GM21423 (cell line): ENCODE measurements around the gene ARHGEF10L.

Source experiments
- ATAC-seq: cut with Tn5 transposase; IDR thresholded peaks from one replicate; pipeline ENCODE4 v1.9.1; 2021; ENCODE audit warnings: mild to moderate bottlenecking, moderate library complexity; ENCODE audit not compliant: unreplicated experiment

ARHGEF10L gene

DNA sequence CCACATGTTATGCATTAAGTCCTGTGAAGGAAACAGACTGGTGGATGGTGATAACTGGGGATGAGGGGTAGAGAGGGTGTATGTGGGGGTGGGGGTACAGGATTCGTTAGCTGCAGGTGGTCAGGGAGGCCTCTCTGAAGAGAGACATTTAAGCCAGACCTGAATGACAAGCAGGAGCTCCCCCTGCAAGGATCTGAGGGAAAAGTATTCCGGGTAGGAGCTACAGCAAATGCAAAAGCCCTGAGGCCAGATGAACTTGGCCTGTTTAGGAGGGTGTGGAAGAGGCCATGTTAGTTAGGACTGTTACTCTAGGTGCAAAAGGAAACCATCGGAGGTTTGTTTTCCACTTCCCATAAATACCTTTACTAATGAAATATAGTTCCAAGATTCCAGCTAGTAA, 9.9 kb downstream of the ARHGEF10L start:
- no peak for ATAC-seq

GRCh38 chr1:17550729-17551584, 11.5 kb downstream of the ARHGEF10L start:
- ATAC-seq, result no peak

- ATAC-seq, result no peak
These were observed 12.3 kb downstream of the ARHGEF10L start for GRCh38 chr1:17551755-17552234.

- no peak for ATAC-seq
These were observed 14.6 kb downstream of the ARHGEF10L start for GRCh38 chr1:17553975-17554700.

DNA sequence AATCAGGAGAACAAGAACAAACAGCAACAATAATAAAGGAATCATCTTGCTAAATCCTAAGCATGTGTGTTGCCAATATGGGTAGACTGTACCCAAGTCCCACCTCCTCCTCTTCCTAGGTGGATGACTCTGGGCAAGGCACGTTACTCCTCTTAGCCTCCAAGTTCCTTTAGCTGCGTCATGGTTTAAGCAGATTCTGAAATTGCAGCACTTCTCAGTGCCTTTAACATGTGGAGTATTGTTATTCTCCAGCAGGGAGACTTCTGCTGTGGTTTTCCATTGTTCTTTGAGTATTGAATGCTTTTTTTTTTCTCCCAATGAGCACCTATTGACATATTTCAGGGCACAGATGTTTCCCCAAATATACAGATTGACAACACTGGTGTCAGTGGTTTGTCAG, 15.5 kb downstream of the ARHGEF10L start:
- ATAC-seq, result no peak

DNA sequence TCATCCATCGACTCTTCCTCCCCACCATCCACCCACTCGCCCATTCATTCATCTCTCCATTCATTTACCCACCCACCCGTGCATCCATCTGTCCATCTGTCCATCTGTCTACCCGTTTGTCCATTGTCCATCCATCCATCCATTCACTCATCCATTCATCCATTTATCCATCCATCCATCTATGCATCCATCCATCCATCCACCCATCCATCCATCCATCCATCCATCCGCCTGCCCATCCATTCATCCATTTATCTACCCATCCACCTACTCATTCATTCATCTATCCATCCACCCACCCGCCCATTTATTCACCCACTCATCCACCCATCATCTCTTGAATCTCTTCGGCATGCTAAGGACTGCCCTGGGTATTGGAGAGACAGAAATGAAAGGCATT, 18.5 kb downstream of the ARHGEF10L start:
- ATAC-seq, result no peak

- ATAC-seq, result no peak
These were observed 19.0 kb downstream of the ARHGEF10L start for GRCh38 chr1:17558541-17558940.

- ATAC-seq, result no peak
These were observed 19.6 kb downstream of the ARHGEF10L start for GRCh38 chr1:17558954-17559614.

DNA sequence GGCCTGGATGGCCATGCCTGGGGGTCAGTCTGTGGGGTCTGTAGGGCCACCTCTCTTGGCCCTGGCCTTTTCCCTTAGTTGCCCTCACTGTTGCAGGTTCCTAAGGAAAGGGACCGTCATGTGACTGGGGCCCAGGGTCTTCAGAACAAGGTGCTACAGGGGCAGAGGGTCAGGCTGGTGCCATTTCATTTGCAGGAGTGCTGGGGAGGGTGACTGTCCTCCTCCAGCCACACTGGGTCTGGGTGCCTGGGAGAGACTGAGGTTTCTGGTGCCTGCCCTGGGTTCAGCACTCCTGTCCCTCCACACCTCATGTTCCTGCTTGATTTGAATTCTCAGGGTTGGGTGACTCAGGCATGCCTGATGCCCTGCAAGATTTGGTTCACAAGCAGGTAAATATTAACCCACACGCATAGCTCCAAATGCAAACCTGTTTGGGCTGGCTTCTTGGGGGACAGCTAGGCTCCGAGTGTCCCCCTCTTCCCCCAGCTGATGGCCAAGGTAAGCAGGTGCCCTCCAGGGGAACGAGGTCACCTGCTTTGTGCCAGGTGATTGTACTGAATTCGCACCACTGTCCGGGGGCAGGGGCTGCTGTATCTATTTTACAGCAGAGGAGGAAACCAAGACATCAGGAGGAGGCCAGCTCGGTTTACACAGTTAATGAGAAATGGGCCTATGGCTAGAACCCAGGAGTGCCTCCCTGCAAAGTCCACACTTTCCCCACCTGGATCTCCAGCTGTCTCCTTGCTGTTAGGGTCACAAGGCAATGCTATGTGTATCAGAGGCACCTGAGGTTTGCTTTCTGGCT, 20.3 kb downstream of the ARHGEF10L start:
- no peak for ATAC-seq

DNA sequence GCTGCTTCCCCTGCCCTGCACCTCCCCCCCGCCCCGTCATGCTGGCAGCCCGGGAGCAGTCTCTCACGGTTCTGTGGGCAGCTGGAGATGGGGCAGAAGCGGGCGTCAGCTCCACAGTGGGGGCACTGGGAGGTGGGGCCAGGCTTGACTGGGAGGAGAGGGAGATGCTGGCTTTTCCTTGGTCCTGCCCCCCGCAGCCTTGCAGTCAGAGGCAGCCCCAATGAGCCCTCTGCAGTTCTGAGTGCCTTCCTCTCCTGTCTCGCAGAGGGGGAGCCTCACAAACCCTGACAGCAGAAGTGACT, 21.7 kb downstream of the ARHGEF10L start:
- ATAC-seq, result no peak

DNA sequence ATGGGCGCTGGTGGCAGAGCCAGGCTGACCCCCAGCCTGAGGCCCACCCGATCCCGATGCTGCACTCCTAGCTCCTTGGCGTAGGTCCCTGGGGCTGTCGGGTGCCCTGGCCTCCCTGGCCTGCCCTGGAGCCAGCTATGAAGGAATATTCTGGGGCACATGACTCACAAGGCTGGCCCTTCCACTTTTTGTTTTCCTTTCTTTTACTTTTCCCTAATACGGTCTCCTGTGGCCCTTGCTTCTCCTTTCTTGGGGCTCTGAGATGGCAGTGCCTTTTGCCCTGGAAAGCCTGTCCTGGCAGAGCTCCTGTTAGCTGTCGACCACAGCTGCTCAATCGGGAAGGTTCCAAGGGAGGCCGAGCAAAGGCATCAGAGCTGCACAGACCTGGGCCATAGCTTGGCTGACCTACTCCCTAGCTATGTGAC, 22.1 kb downstream of the ARHGEF10L start:
- ATAC-seq, result no peak

- ATAC-seq, result no peak
These were observed 22.9 kb downstream of the ARHGEF10L start for GRCh38 chr1:17562375-17562774.

DNA sequence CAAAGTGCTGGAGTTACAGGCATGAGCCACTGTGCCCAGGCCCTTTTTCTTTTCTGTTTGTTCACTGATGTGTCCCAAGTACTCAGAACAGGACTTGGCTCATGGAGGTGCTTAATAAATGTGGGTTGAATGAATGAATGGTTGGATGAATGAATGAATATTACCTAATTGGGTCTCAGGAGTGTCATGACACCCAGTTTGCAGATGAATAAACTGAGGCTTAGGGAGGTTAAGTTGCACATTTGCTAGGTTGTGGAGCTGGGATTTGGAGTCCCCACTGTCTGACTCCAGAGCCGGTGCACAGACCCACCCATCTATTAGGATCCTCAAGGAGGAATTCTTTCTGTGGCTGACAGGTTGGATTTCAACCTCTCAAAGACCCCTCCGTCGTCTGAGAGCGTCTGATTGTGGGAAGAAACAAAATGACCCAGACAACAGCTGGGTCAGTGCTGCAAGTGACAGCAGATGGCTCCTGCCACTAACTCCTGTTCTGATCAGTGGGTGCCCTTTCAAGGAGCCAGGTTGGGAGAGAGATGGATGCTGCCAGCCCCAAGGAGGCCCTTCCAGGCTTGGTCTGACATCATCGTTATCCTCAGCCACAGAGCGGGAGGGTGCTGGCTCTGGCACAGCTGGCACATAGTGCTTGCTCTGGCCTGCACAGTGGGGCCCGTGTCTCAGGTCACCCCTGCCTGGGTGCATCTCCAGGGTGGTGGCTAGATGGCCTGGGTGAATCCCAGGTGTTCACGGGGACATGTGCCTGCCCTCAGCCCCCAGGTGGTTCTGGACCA, 24.2 kb downstream of the ARHGEF10L start:
- no peak for ATAC-seq

DNA sequence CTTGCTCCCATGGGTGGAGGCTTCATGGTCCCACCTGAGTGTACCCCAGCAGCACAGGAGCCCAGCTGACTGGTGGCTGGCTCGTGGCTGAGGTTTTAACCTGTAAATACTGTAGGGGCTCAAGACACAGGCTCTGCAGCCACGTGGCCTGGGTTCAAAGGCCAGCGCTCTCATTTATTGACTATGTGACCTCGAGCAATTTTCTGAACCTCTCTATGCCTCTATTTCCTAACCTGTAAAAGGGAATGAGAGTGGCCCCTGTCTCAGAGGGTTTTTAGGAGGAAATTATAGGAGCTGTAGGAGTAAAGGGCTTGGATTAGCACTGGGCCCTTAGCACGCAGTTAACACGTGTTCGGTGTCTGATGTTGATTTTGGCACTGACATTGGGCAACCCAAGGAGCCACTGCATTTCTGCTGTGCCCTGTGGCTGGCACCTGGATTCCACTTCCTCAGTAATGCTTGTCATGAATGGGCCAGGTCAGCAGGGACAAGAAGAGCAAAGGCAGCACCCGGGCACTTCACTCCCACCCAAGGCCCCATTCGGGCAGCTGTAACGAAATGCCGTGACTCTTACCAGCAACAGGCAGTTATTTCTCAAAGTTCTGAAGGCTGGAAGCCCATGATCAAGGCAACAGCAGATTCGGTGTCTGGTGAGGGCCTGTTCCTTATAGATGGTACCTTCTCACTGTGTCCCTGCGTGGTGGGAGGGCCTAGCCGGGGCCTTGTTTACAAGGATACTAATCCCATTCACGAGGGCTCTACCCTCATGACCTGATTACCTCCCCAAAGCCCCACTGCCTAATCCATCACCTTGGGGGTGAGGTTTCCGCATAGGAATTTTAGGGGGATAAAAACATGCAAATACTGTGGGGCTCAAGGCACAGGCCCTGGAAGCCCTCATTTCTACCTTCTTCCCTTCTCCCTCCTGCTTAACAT, 25.2 kb downstream of the ARHGEF10L start:
- ATAC-seq, result no peak

GRCh38 chr1:17565461-17566252, 26.2 kb downstream of the ARHGEF10L start:
- ATAC-seq, result no peak

DNA sequence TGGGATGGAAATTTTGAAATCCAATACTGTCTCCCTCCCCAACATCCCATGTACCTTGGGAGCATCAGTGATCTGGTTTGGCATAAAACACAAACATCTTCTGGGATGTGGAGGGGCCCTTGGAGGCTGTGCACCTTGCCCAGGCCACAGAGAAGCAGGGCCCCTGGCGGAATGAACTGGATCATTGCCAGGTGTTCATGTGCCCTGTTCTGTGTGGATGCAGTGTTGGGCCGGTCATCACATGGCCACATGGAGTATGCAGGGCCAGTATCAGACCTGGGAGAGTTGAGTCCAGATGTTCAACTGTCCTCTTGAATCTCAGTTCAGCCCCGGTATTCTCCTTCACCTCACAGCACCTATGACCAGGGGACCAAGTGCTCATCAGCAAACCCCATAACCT, 26.9 kb downstream of the ARHGEF10L start:
- no peak for ATAC-seq

DNA sequence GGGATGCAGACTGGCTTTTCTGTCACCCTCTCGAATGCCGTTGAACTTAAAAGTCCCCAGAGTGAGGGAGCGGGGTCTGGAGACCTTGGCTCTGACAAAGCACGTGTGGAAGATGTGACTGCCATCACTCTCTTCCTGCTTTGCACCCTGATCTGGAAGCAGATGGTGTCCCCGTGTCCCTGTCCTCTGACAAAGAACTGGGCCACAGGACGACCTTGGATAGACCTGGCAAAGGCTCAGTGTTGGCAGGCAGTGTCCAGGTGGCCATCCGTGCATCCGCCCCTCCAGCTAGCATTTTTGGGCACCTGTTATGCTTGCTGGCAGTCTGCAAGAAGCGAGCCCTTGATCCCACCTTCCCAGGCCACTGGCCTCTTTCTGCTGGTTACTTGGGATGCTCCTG, 27.4 kb downstream of the ARHGEF10L start:
- ATAC-seq, result no peak

- ATAC-seq, result no peak
These were observed 28.1 kb downstream of the ARHGEF10L start for GRCh38 chr1:17567582-17567981.
